Nucleus accumbens (tissue), 56 donors: ENCODE results near the gene TBC1D32.
"Not testable (repeated sequence)": the region's sequence is repeated elsewhere in the genome, so short reads cannot be mapped to it uniquely, and the experiment has no call there.

Experiments
- DNase-seq, 56 donors: peaks; one replicate each; lab custom pipeline; 2025; lab: John Stamatoyannopoulos, UW

The TBC1D32 gene

GRCh38 chr6:121157906-121158305, 176.4 kb downstream of the TBC1D32 start:
- no peak for DNase-seq

- DNase-seq, result peak in 1 of 56 donors; percentile 4
Measured at GRCh38 chr6:121143476-121143875, 190.8 kb downstream of the TBC1D32 start.

- DNase-seq, result no peak
Measured at GRCh38 chr6:121142093-121142492, 192.2 kb downstream of the TBC1D32 start.

GRCh38 chr6:121135425-121135824, 198.9 kb downstream of the TBC1D32 start:
- DNase-seq, result no peak

GRCh38 chr6:121134922-121135321, 199.4 kb downstream of the TBC1D32 start:
- no peak for DNase-seq

GRCh38 chr6:121124600-121124999, 209.7 kb downstream of the TBC1D32 start:
- no peak for DNase-seq

GRCh38 chr6:121112356-121112755, 221.9 kb downstream of the TBC1D32 start:
- DNase-seq, result no peak

GRCh38 chr6:121110733-121111132, 223.5 kb downstream of the TBC1D32 start:
- no peak for DNase-seq

GRCh38 chr6:121106962-121107361, 227.3 kb downstream of the TBC1D32 start:
- DNase-seq, result no peak

GRCh38 chr6:121105461-121105860, 228.8 kb downstream of the TBC1D32 start:
- no peak for DNase-seq

GRCh38 chr6:121093928-121094327, 240.4 kb downstream of the TBC1D32 start:
- no peak for DNase-seq

GRCh38 chr6:121090492-121090891, 243.8 kb downstream of the TBC1D32 start:
- DNase-seq, result no peak

- DNase-seq, result no peak
Measured at GRCh38 chr6:121086876-121087275, 247.4 kb downstream of the TBC1D32 start.

GRCh38 chr6:121076119-121076518, 258.2 kb downstream of the TBC1D32 start:
- no peak for DNase-seq

GRCh38 chr6:121068749-121069148, 265.5 kb downstream of the TBC1D32 start:
- DNase-seq, result not testable (repeated sequence)

- no peak for DNase-seq
Measured at GRCh38 chr6:121067381-121067780, 266.9 kb downstream of the TBC1D32 start.

- no peak for DNase-seq
Measured at GRCh38 chr6:121064345-121064744, 269.9 kb downstream of the TBC1D32 start.

- DNase-seq, result no peak
Measured at GRCh38 chr6:121055572-121056163, 278.6 kb downstream of the TBC1D32 start.

- DNase-seq, result not testable (repeated sequence)
Measured at GRCh38 chr6:121048593-121048992, 285.7 kb downstream of the TBC1D32 start.

GRCh38 chr6:121044905-121045304, 289.4 kb downstream of the TBC1D32 start:
- DNase-seq, result not testable (repeated sequence)

GRCh38 chr6:121043706-121044105, 290.6 kb downstream of the TBC1D32 start:
- not testable (repeated sequence) for DNase-seq

GRCh38 chr6:121043211-121043610, 291.1 kb downstream of the TBC1D32 start:
- not testable (repeated sequence) for DNase-seq

- DNase-seq, result peak in 4 of 56 donors; percentile 0 to 33 (median 15)
Measured at GRCh38 chr6:121042766-121043165, 291.5 kb downstream of the TBC1D32 start.
